B cell (primary cell): ENCODE measurements around the gene EPG5. TPM values are rescaled to one million over a fixed set of nuclear protein-coding genes. Genes with fewer than 3 reads are reported as not detected.

Source experiments
- ATAC-seq: fragments of 200-7000 bp; cut with Tn5 transposase; one replicate; pipeline ENCODE4 v1.10.0; 2021; ENCODE audit warnings: low read depth, mild to moderate bottlenecking, moderate number of reproducible peaks, moderate library complexity
- CTCF ChIA-PET: fragments of 350-600 bp; sonication (Branson Sonifier 250); formaldehyde crosslinking; loops from one replicate; lab custom pipeline; 2021; ENCODE audit warnings: antibody characterized with exemption, inconsistent platforms; lab: Charles Lee
- POLR2A ChIA-PET: fragments of 350-600 bp; sonication (Branson Sonifier 250); formaldehyde crosslinking; loops from one replicate; lab custom pipeline; 2021; ENCODE audit warnings: antibody characterized with exemption; lab: Charles Lee
- DNase-seq: peaks from one replicate; pipeline ENCODE4 v3.0.0; 2013
- H2AFZ ChIP-seq: 2 replicates; pipeline ENCODE4 v1.6.1; 2012; ENCODE audit warnings: mild to moderate bottlenecking, low read depth, low read length; ENCODE audit not compliant: insufficient read depth, poor library complexity, severe bottlenecking
- H3K27ac ChIP-seq, 2 donors: 1 replicate in 1 of 2; 2 replicates in 1 of 2; pipeline ENCODE4 v1.5.1; 2012 to 2013; ENCODE audit warnings: low read length in 2 of 2, mild to moderate bottlenecking in 2 of 2, moderate library complexity in 1 of 2
- H3K27me3 ChIP-seq, 4 experiments: fragments of 200-600 bp in 1 of 4; sonication (generic) in 1 of 4; replicated peaks in 1 of 4; 1 replicate in 2 of 4; 2 replicates in 2 of 4; pipeline versions ENCODE4 v1.6.1 to v1.7.0; 2013 to 2016; ENCODE audit warnings: low read length in 3 of 4, mild to moderate bottlenecking in 2 of 4, mixed read lengths in 1 of 4, moderate library complexity in 1 of 4; ENCODE audit not compliant: insufficient read depth in 4 of 4, control insufficient read depth in 3 of 4; ENCODE audit errors: control extremely low read depth in 1 of 4
- H3K36me3 ChIP-seq, 2 experiments: replicated peaks in 1 of 2; 1 replicate in 1 of 2; 2 replicates in 1 of 2; pipeline versions ENCODE4 v1.6.1 to v1.7.1; 2013; ENCODE audit warnings: low read length in 1 of 2; ENCODE audit not compliant: insufficient read depth in 2 of 2, control insufficient read depth in 1 of 2; ENCODE audit errors: control extremely low read depth in 1 of 2, extremely low read depth in 1 of 2
- H3K4me1 ChIP-seq, 2 donors: fragments of 200-600 bp in 1 of 2; sonication (generic) in 1 of 2; 1 replicate in 1 of 2; 2 replicates in 1 of 2; pipeline versions ENCODE4 v1.5.1 to v1.6.1; 2013 to 2017; ENCODE audit warnings: low read length in 2 of 2; ENCODE audit not compliant: control insufficient read depth in 2 of 2, insufficient read depth in 2 of 2
- H3K4me2 ChIP-seq: replicated peaks from 2 replicates; pipeline ENCODE3; 2012; ENCODE audit warnings: mild to moderate bottlenecking, low read depth, low read length; ENCODE audit not compliant: poor library complexity, severe bottlenecking
- H3K4me3 ChIP-seq, 5 experiments: fragments of 200-600 bp in 1 of 5; sonication (generic) in 1 of 5; 1 replicate in 3 of 5; 2 replicates in 2 of 5; pipeline versions ENCODE4 v1.5.1 to v1.7.0; 2011 to 2016; ENCODE audit warnings: low read length in 4 of 5, mild to moderate bottlenecking in 4 of 5, low read depth in 2 of 5, control low read depth in 1 of 5, moderate library complexity in 1 of 5; ENCODE audit not compliant: insufficient read depth in 1 of 5; ENCODE audit errors: control extremely low read depth in 1 of 5, extremely low read depth in 1 of 5
- H3K79me2 ChIP-seq: fragments of 200-600 bp; sonication (generic); one replicate; pipeline ENCODE4 v1.6.0; 2016; ENCODE audit warnings: low read length; ENCODE audit not compliant: control insufficient read depth, insufficient read depth
- H3K9ac ChIP-seq: fragments of 200-600 bp; sonication (generic); 2 replicates; pipeline ENCODE4 v1.6.1; 2017; ENCODE audit warnings: mild to moderate bottlenecking, low read length, moderate library complexity
- H3K9me3 ChIP-seq, 3 donors: one replicate each; pipeline versions ENCODE4 v1.6.1 to v1.7.1; 2013; ENCODE audit warnings: low read length in 2 of 3; ENCODE audit not compliant: control insufficient read depth in 2 of 3, insufficient read depth in 1 of 3; ENCODE audit errors: control extremely low read depth in 1 of 3
- H4K20me1 ChIP-seq: 2 replicates; pipeline ENCODE4 v1.6.0; 2012; ENCODE audit warnings: mild to moderate bottlenecking, low read length; ENCODE audit not compliant: insufficient read depth, control insufficient read depth, poor library complexity, severe bottlenecking
- H3K27ac Mint-ChIP-seq: one replicate; pipeline ENCODE4 v1.8.0; 2021; ENCODE audit warnings: mixed read lengths
- H3K27me3 Mint-ChIP-seq: one replicate; pipeline ENCODE4 v1.8.0; 2021; ENCODE audit warnings: mixed read lengths
- H3K4me1 Mint-ChIP-seq: one replicate; pipeline ENCODE4 v1.8.0; 2021; ENCODE audit warnings: mixed read lengths
- H3K4me3 Mint-ChIP-seq: one replicate; pipeline ENCODE4 v1.8.0; 2021; ENCODE audit warnings: mixed read lengths
- H3K9me3 Mint-ChIP-seq: one replicate; pipeline ENCODE4 v1.8.0; 2022; ENCODE audit warnings: mixed read lengths; ENCODE audit not compliant: insufficient read depth
- EZH2 ChIP-seq: IDR thresholded peaks from 2 replicates; pipeline ENCODE4 v1.6.1; 2012; ENCODE audit warnings: borderline replicate concordance, low read depth, mild to moderate bottlenecking, moderate library complexity, low read length; ENCODE audit not compliant: insufficient read depth, poor library complexity, severe bottlenecking
- whole genome bisulfite sequencing: methylation state at CpG from one replicate; pipeline ENCODE4 v1.1.5; 2013; ENCODE audit warnings: missing lambda C conversion rate; ENCODE audit not compliant: insufficient coverage; 5-methylcytosine and 5-hydroxymethylcytosine counted together
- intact Hi-C: fragments of 100-400 bp; cut with micrococcal nuclease; formaldehyde crosslinking; loops from one replicate; pipeline ENCODE4 v1.10.0; 2022
- polyA plus RNA-seq: library from polyadenylated mRNA; depleted of rRNA; stranded (reverse); fragments of >200 nt; gene quantifications from 2 replicates; pipeline ENCODE4 v1.2.3, GENCODE V29; 2012
- total RNA-seq, 2 donors: library from RNA; stranded (reverse); fragments of 120-200 nt in 1 of 2; gene quantifications; 1 replicate in 1 of 2; 2 replicates in 1 of 2; pipeline versions ENCODE4 v1.2.3 to v1.2.4, GENCODE V29; 2013 to 2022
- TF ChIP-seq, protein P1 (sequence below): fragments of 200-600 bp; IDR thresholded peaks from one replicate; pipeline ENCODE4 v1.8.0; 2022; ENCODE audit warnings: antibody characterized with exemption, mild to moderate bottlenecking

EPG5 gene
- total and polyA plus RNA-seq, 2 donors (not counting 1 experiment from before 2014, with no cell fraction given): 10.3 to 50.4 TPM

DNA sequence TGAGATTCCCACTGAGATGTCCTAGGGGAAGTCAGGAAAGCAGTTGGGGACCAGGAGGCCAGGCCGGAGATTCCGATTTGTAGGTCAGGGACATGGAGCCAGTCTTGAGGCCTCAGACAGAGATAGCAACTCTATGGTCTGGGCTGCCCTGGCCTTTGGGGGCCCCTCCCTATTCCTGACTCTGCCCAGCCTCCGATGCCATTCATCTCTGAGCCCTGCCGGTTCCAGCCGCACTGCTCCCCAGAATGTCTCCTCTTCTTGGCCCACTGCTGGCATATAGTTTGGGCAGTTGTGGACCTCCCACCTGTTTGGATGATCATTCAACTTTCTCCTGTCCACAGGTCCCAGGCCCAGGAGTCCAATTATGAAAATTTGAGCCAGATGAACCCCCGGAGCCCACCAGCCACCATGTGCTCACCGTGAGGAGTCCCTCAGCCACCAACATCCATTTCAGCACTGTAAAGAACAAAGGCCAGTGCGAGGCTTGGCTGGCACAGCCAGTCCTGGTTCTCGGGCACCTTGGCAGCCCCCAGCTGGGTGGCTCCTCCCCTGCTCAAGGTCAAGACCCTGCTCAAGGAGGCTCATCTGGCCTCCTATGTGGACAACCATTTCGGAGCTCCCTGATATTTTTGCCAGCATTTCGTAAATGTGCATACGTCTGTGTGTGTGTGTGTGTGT is 125.2 kb downstream of the EPG5 start:
- H3K4me1 ChIP-seq: peaks cover 8 to 12% of the 10 kb centered on the region in 2 donors
- peaks cover 9% of the 10 kb centered on the region for H3K4me1 Mint-ChIP-seq
- H3K4me2 ChIP-seq: no peak overlapping the region
- no peak overlapping the region for H3K9ac ChIP-seq
- no peaks in the 10 kb centered on the region for H3K9me3 Mint-ChIP-seq
- H3K27ac Mint-ChIP-seq: no peak overlapping the region
- H3K4me3 Mint-ChIP-seq: no peak overlapping the region
- DNase-seq (no peak), ATAC-seq (no peak)
- H3K36me3 ChIP-seq: no peaks in the 10 kb centered on the region
- H4K20me1 ChIP-seq: no peaks in the 10 kb centered on the region
- POLR2A ChIA-PET: no interaction called here
- H3K79me2 ChIP-seq: no peaks in the 10 kb centered on the region
- peaks cover 0 to 3% (median 0%) of the 10 kb centered on the region in 3 donors for H3K9me3 ChIP-seq
- intact Hi-C loops: no loop called here
- H3K27ac ChIP-seq: no peak overlapping the region
- no peak overlapping the region for H2AFZ ChIP-seq
- CTCF ChIA-PET: no interaction called here
- H3K4me3 ChIP-seq: no peak overlapping the region
- peaks cover 28% of the 10 kb centered on the region for H3K27me3 Mint-ChIP-seq
- TF ChIP-seq, protein P1, sequence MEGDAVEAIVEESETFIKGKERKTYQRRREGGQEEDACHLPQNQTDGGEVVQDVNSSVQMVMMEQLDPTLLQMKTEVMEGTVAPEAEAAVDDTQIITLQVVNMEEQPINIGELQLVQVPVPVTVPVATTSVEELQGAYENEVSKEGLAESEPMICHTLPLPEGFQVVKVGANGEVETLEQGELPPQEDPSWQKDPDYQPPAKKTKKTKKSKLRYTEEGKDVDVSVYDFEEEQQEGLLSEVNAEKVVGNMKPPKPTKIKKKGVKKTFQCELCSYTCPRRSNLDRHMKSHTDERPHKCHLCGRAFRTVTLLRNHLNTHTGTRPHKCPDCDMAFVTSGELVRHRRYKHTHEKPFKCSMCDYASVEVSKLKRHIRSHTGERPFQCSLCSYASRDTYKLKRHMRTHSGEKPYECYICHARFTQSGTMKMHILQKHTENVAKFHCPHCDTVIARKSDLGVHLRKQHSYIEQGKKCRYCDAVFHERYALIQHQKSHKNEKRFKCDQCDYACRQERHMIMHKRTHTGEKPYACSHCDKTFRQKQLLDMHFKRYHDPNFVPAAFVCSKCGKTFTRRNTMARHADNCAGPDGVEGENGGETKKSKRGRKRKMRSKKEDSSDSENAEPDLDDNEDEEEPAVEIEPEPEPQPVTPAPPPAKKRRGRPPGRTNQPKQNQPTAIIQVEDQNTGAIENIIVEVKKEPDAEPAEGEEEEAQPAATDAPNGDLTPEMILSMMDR: no peak
- TF ChIP-seq EZH2: no peak
- peaks cover 0 to 26% (median 14%) of the 10 kb centered on the region in 4 experiments for H3K27me3 ChIP-seq
- WGBS: 95% methylated on average over 12 of the region's 12 CpGs

DNA sequence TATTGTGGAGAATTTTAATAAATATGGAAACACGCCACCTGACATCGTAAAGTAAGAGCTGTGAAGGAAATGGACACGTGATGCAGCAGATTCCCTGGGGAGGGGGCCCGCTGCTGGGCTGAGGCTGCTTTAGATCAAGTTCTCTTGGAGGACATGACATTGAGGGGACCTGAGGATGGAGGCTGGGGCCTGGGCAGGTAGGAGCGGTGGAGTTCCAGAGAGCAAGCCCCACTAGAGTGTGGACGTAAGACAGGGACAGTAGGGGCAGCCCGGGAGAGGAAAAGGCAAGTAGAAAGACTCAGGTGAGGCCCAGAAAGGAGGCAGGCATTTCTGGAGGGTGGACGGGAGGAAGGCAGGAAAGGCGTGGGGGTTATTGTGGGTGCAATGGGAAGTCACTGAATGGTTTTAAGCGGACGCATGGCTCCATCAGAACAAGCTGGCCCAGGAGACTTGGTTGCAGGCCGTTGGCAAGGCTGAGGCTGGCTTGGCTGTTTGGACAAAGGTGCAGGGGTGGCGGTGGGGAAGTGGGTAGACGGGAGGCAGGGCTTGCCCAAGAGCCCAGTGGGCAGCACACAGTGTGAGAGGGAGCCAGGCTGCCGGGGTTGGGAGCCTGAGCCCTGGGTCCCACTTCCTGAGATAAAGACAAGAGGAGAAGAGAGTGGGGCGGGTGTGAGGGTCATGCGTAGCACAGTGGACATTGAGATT is 125.9 kb downstream of the EPG5 start:
- H3K27me3 Mint-ChIP-seq: peaks cover 31% of the 10 kb centered on the region
- POLR2A ChIA-PET: no interaction called here

More for the DNA sequence above, 125.9 kb downstream of the EPG5 start:
- ATAC-seq: no peak
- Mint-ChIP-seq H3K4me3 (no peak overlapping the region), H3K4me1 (peaks cover 11% of the 10 kb centered on the region), H3K9me3 (no peaks in the 10 kb centered on the region), H3K27ac (no peak overlapping the region)
- DNase-seq: no peak
- no peak overlapping the region for H2AFZ ChIP-seq
- intact Hi-C loops: no loop called here
- 87% methylated on average over 17 of the region's 17 CpGs for WGBS
- H4K20me1 ChIP-seq: no peaks in the 10 kb centered on the region
- no peak overlapping the region for H3K4me3 ChIP-seq
- H3K27me3 ChIP-seq: peaks cover 0 to 33% (median 17%) of the 10 kb centered on the region in 4 experiments
- no peak overlapping the region for H3K4me2 ChIP-seq
- no peaks in the 10 kb centered on the region for H3K36me3 ChIP-seq
- H3K9ac ChIP-seq: no peak overlapping the region
- TF ChIP-seq, protein P1: no peak
- no peak for TF ChIP-seq EZH2
- no peak overlapping the region for H3K27ac ChIP-seq
- peaks cover 0 to 3% (median 0%) of the 10 kb centered on the region in 3 donors for H3K9me3 ChIP-seq
- peaks cover 8 to 12% of the 10 kb centered on the region in 2 donors for H3K4me1 ChIP-seq
- H3K79me2 ChIP-seq: no peaks in the 10 kb centered on the region
- CTCF ChIA-PET: no interaction called here
